GM21786 (cell line): ENCODE results near the gene SRPK2.
"Not testable (repeated sequence)": the region's sequence is repeated elsewhere in the genome, so short reads cannot be mapped to it uniquely, and the experiment has no call there.

ENCODE experiments used
- ATAC-seq: cut with Tn5 transposase; IDR thresholded peaks from one replicate; pipeline ENCODE4 v1.9.1; 2021; ENCODE audit not compliant: unreplicated experiment

Gene SRPK2

GRCh38 chr7:105268511-105269392 is 120.0 kb downstream of the SRPK2 start:
- ATAC-seq: peak; percentile 68

GRCh38 chr7:105268056-105268455 is 120.7 kb downstream of the SRPK2 start:
- no peak for ATAC-seq

GRCh38 chr7:105267244-105267643 is 121.5 kb downstream of the SRPK2 start:
- no peak for ATAC-seq

- ATAC-seq: no peak
Measured at GRCh38 chr7:105264707-105265106, 124.0 kb downstream of the SRPK2 start.

GRCh38 chr7:105261689-105262088 is 127.0 kb downstream of the SRPK2 start:
- no peak for ATAC-seq

GRCh38 chr7:105260201-105260871 is 128.4 kb downstream of the SRPK2 start:
- not testable (repeated sequence) for ATAC-seq

- ATAC-seq: not testable (repeated sequence)
Measured at GRCh38 chr7:105258919-105259318, 129.8 kb downstream of the SRPK2 start.

- no peak for ATAC-seq
Measured at GRCh38 chr7:105257338-105257737, 131.4 kb downstream of the SRPK2 start.

GRCh38 chr7:105256761-105257231 is 131.9 kb downstream of the SRPK2 start:
- no peak for ATAC-seq

- no peak for ATAC-seq
Measured at GRCh38 chr7:105250706-105251105, 138.0 kb downstream of the SRPK2 start.

GRCh38 chr7:105250239-105250638 is 138.5 kb downstream of the SRPK2 start:
- no peak for ATAC-seq

GRCh38 chr7:105249216-105249615 is 139.5 kb downstream of the SRPK2 start:
- ATAC-seq: no peak

GRCh38 chr7:105246679-105247078 is 142.0 kb downstream of the SRPK2 start:
- ATAC-seq: no peak

GRCh38 chr7:105246256-105246655 is 142.5 kb downstream of the SRPK2 start:
- ATAC-seq: no peak

GRCh38 chr7:105245398-105246114 is 143.2 kb downstream of the SRPK2 start:
- ATAC-seq: no peak

- no peak for ATAC-seq
Measured at GRCh38 chr7:105244594-105244993, 144.1 kb downstream of the SRPK2 start.

- no peak for ATAC-seq
Measured at GRCh38 chr7:105241198-105241597, 147.5 kb downstream of the SRPK2 start.

- no peak for ATAC-seq
Measured at GRCh38 chr7:105238198-105238765, 150.4 kb downstream of the SRPK2 start.

GRCh38 chr7:105234886-105235285 is 153.8 kb downstream of the SRPK2 start:
- no peak for ATAC-seq

- ATAC-seq: not testable (repeated sequence)
Measured at GRCh38 chr7:105232829-105233291, 155.9 kb downstream of the SRPK2 start.

GRCh38 chr7:105230486-105230885 is 158.2 kb downstream of the SRPK2 start:
- no peak for ATAC-seq
